Dendritic cell treated with granulocyte-macrophage colony-stimulating factor and Interleukin-4, amounts not matched to agents 40 ng/mL and 50 ng/mL, for 4 days (primary cell): ENCODE measurements around the gene PLA2G7.

Experiments
- H3K27ac Mint-ChIP-seq: one replicate; pipeline ENCODE4 v1.8.0; 2022; ENCODE audit warnings: mild to moderate bottlenecking, mixed read lengths
- H3K27me3 Mint-ChIP-seq: one replicate; pipeline ENCODE4 v1.8.0; 2022; ENCODE audit warnings: mild to moderate bottlenecking, mixed read lengths
- H3K36me3 Mint-ChIP-seq: one replicate; pipeline ENCODE4 v1.8.0; 2022; ENCODE audit warnings: low read depth, mixed read lengths
- H3K4me1 Mint-ChIP-seq: one replicate; pipeline ENCODE4 v1.8.0; 2022; ENCODE audit warnings: low read depth, mixed read lengths
- H3K4me3 Mint-ChIP-seq: one replicate; pipeline ENCODE4 v1.8.0; 2022; ENCODE audit warnings: mild to moderate bottlenecking, moderate library complexity, mixed read lengths
- H3K9me3 Mint-ChIP-seq: one replicate; pipeline ENCODE4 v1.8.0; 2022; ENCODE audit warnings: mixed read lengths
- intact Hi-C: fragments of 100-400 bp; cut with micrococcal nuclease; formaldehyde crosslinking; loops from one replicate; pipeline ENCODE4 v1.15.0; 2022

PLA2G7 gene

DNA sequence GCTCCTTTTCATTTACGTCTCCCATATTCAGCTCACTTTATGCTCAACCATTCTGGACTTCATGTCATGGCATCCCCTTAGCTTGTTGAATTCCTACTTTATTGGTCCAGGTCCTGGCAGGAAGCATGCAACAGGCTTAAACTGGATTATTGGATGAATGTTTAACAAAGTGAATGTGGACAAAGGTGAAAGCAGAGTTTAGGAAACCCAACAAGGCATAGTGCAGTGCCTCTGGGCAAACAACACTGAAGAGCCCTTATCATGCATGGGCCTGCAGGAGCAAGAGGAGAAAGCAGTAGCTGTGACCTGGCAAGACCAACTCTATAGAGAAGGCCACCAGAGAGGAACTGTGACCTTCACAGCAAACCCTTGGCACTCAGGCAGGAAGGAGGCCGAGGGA is 6.3 kb upstream of the PLA2G7 start:
- H3K27me3 Mint-ChIP-seq: peaks cover 3% of the 10 kb centered on the region
- peaks cover 46% of the 10 kb centered on the region for H3K4me1 Mint-ChIP-seq
- peaks cover 18% of the 10 kb centered on the region for H3K9me3 Mint-ChIP-seq
- no peaks in the 10 kb centered on the region for H3K36me3 Mint-ChIP-seq
- H3K27ac Mint-ChIP-seq: no peak overlapping the region
- H3K4me3 Mint-ChIP-seq: no peak overlapping the region
- intact Hi-C loops: no loop called here

DNA sequence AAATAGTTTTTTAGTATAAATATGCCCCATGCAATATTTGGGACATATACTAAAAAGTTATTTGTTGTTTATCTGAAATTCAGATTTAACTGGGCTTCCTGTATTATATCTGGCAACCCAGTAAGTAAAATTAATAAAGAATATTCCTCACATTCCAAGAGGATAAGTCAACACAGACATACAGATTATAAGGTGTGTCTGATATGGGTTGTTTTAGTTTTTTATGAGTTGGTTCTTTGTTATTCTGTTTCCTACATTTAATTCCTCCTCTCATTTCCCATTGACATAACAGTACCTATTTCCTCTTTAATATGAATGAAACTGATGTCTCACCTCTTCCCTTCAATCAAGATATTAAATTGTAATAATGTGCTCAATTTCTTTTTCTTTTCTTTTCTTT is 1.7 kb upstream of the PLA2G7 start:
- Mint-ChIP-seq H3K27me3 (peaks cover 6% of the 10 kb centered on the region), H3K9me3 (no peaks in the 10 kb centered on the region)

DNA sequence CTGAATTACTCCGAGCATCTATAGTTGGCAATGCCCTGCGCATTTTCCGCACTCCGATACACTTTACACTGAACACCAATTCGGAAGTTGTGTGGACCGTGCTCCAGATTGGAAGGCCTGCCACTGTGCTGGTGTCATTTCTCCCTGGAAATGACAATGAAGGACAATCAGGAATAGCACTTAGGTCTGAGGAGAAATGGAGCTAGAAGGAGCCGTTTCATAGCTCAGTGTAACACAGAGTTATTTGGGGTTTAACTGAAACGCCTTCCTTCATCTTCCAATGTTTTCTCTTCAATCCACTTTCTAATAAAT is 501 bp upstream of the PLA2G7 start:
- Mint-ChIP-seq H3K36me3 (peaks cover 12% of the 10 kb centered on the region), H3K4me1 (peaks cover 70% of the 10 kb centered on the region), H3K4me3 (peak overlapping the region; percentile 73), H3K27me3 (peaks cover 6% of the 10 kb centered on the region), H3K27ac (peak overlapping the region; percentile 70), H3K9me3 (no peaks in the 10 kb centered on the region)
- intact Hi-C loops: loop anchor here (2.0 kb wide), 1 partner anchor 37 kb away; no protein-coding TSS in a partner anchor

More for the DNA sequence above, 1.7 kb upstream of the PLA2G7 start:
- Mint-ChIP-seq H3K4me1 (peaks cover 60% of the 10 kb centered on the region), H3K27ac (no peak overlapping the region), H3K4me3 (no peak overlapping the region), H3K36me3 (peaks cover 12% of the 10 kb centered on the region)
- intact Hi-C loops: no loop called here

DNA sequence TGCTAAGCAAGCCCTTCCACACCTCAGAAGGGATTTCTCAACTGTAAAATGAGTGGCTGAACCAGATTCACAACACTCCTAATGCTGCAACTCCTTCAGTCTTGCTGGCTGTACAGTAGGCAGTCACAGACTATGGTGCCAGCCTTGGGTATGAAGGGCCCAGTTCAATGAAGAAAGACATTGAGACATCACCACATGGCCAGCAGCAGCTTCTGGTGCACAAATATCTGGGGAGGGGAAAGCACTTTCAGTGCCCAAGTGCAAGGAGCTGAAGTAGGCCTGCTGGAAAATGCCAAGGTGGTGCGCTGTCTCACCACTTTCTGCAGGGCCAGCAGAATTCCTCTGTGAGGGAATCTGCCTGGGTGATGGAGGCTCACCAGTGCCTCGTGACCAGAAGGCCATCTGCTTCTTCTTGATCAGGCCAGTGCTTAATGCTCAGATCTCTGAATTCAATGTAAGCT is 1.8 kb downstream of the PLA2G7 start:
- no peaks in the 10 kb centered on the region for H3K9me3 Mint-ChIP-seq
- intact Hi-C loops: no loop called here
- H3K36me3 Mint-ChIP-seq: peaks cover 18% of the 10 kb centered on the region
- peak overlapping the region; percentile 70 for H3K27ac Mint-ChIP-seq
- H3K4me1 Mint-ChIP-seq: peaks cover 82% of the 10 kb centered on the region
- H3K27me3 Mint-ChIP-seq: peaks cover 3% of the 10 kb centered on the region
- peak overlapping the region; percentile 24 for H3K4me3 Mint-ChIP-seq

DNA sequence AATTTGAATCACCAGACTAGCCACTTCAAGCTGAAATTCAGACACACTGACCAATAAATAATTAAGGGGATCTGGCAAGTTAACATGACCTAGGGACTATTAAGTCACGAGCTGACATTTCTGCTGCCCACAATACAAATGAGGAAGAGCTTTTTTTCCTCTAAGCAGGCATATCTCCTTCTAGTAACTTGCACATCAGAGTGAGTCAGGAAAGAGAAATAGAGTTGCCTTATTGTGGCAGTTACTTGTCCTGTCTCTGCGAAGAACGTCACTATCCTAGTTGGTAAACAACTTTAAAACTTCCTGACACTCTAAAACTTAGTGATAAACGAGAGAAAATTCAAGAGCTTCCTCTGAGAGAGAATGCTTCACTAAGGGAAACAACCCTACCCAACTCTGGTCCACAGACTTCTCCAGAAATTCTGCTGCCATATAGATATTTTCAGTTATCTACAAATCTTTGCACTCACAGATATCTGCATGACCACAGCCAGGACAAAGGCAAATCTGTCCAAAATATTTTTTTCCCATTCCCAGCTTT is 4.2 kb downstream of the PLA2G7 start:
- Mint-ChIP-seq H3K4me3 (no peak overlapping the region), H3K36me3 (peaks cover 27% of the 10 kb centered on the region), H3K9me3 (no peaks in the 10 kb centered on the region), H3K27me3 (peaks cover 3% of the 10 kb centered on the region), H3K4me1 (peaks cover 73% of the 10 kb centered on the region), H3K27ac (peak overlapping the region; percentile 70)
- intact Hi-C loops: no loop called here

GRCh38 chr6:46729787-46730326 is 5.3 kb downstream of the PLA2G7 start:
- Mint-ChIP-seq H3K9me3 (no peaks in the 10 kb centered on the region), H3K27ac (peak overlapping the region; percentile 70), H3K4me3 (no peak overlapping the region), H3K27me3 (peaks cover 1% of the 10 kb centered on the region), H3K4me1 (peaks cover 69% of the 10 kb centered on the region), H3K36me3 (peaks cover 22% of the 10 kb centered on the region)
- intact Hi-C loops: no loop called here

- H3K36me3 Mint-ChIP-seq: peaks cover 44% of the 10 kb centered on the region
- H3K27ac Mint-ChIP-seq: no peak overlapping the region
- H3K9me3 Mint-ChIP-seq: no peaks in the 10 kb centered on the region
- intact Hi-C loops: no loop called here
- H3K4me3 Mint-ChIP-seq: no peak overlapping the region
- H3K4me1 Mint-ChIP-seq: peaks cover 63% of the 10 kb centered on the region
- H3K27me3 Mint-ChIP-seq: no peaks in the 10 kb centered on the region
Measured at GRCh38 chr6:46720401-46720800, 14.8 kb downstream of the PLA2G7 start.

- H3K27me3 Mint-ChIP-seq: no peaks in the 10 kb centered on the region
- peaks cover 55% of the 10 kb centered on the region for H3K4me1 Mint-ChIP-seq
- no peak overlapping the region for H3K4me3 Mint-ChIP-seq
- H3K27ac Mint-ChIP-seq: no peak overlapping the region
- H3K36me3 Mint-ChIP-seq: peaks cover 47% of the 10 kb centered on the region
- intact Hi-C loops: no loop called here
- H3K9me3 Mint-ChIP-seq: no peaks in the 10 kb centered on the region
Measured at GRCh38 chr6:46719099-46719498, 16.1 kb downstream of the PLA2G7 start.

- Mint-ChIP-seq H3K9me3 (no peaks in the 10 kb centered on the region), H3K36me3 (peaks cover 44% of the 10 kb centered on the region), H3K27ac (no peak overlapping the region), H3K4me3 (no peak overlapping the region), H3K27me3 (no peaks in the 10 kb centered on the region), H3K4me1 (peaks cover 66% of the 10 kb centered on the region)
- intact Hi-C loops: no loop called here
Measured at GRCh38 chr6:46715141-46715540, 20.0 kb downstream of the PLA2G7 start.

DNA sequence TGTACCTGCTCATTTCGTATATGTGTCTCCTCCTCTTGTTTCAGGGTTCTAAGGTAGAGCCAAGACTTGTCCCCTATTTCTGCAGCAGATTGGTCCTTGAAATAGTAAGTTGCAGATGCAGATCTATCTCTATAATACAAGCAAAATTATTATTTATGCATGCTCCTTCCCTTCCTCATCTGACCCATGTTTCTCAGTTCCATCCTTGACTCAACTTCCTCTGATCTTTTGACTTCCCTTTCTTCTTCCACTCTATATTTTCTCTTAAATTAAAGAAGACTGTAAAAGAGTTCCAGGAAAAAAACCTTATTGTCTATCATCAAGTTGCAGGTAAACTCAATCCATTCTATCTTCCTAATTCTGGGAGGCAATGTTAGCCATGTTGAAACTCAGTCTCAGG is 23.7 kb downstream of the PLA2G7 start:
- H3K4me3 Mint-ChIP-seq: no peak overlapping the region
- intact Hi-C loops: no loop called here
- H3K4me1 Mint-ChIP-seq: peaks cover 52% of the 10 kb centered on the region

GRCh38 chr6:46706464-46706863 is 28.7 kb downstream of the PLA2G7 start:
- Mint-ChIP-seq H3K4me3 (no peak overlapping the region), H3K4me1 (peaks cover 31% of the 10 kb centered on the region), H3K27ac (no peak overlapping the region), H3K36me3 (peaks cover 58% of the 10 kb centered on the region), H3K27me3 (peaks cover 2% of the 10 kb centered on the region), H3K9me3 (no peaks in the 10 kb centered on the region)
- intact Hi-C loops: no loop called here

More for the DNA sequence above, 23.7 kb downstream of the PLA2G7 start:
- no peaks in the 10 kb centered on the region for H3K9me3 Mint-ChIP-seq
- peaks cover 54% of the 10 kb centered on the region for H3K36me3 Mint-ChIP-seq
- no peaks in the 10 kb centered on the region for H3K27me3 Mint-ChIP-seq
- no peak overlapping the region for H3K27ac Mint-ChIP-seq

DNA sequence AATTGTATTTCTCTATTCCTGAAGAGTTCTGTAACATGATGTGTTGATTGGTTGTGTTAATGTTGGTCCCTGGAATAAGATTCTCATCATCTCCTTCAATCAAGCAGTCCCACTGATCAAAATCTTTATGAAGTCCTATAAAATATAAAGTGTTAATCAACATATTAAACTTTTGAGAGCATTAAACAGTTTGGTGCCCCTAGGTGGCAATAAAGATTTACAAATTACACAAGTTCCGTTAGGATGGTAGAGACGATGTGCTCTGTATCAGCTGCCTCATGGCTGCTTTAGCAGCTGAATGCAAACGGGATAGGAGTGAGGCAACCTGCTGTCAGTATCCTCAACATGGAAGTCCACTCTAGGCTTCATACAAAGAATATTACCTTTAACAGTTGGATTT is 30.6 kb downstream of the PLA2G7 start:
- peaks cover 2% of the 10 kb centered on the region for H3K27me3 Mint-ChIP-seq
- H3K27ac Mint-ChIP-seq: no peak overlapping the region
- no peaks in the 10 kb centered on the region for H3K9me3 Mint-ChIP-seq
- peaks cover 21% of the 10 kb centered on the region for H3K4me1 Mint-ChIP-seq
- H3K4me3 Mint-ChIP-seq: no peak overlapping the region
- intact Hi-C loops: loop anchor here (1.0 to 5.0 kb wide), 2 partner anchors 77 to 143 kb away; no protein-coding TSS in a partner anchor
- H3K36me3 Mint-ChIP-seq: peaks cover 47% of the 10 kb centered on the region

DNA sequence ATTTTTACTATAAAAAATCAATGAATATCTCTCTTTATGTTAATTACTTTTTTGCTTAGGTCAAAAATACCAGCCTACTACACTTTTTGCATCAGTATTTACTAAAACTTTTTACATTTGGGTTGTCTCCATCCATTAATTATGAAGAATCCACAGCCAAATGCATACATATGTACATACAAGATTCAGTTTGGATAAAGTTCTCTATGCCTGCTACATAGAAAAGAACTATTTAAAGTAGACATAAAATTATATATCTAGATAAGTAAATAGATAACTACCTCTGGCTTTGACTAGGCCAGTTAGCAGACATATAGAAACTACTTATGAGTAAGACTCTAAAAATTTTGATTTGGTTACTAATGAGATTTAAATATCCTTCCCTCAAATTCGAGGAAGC is 35.2 kb downstream of the PLA2G7 start:
- Mint-ChIP-seq H3K27ac (no peak overlapping the region), H3K9me3 (no peaks in the 10 kb centered on the region), H3K36me3 (peaks cover 12% of the 10 kb centered on the region), H3K27me3 (peaks cover 2% of the 10 kb centered on the region), H3K4me1 (no peaks in the 10 kb centered on the region), H3K4me3 (no peak overlapping the region)
- intact Hi-C loops: loop anchor here (5.0 kb wide), 1 partner anchor 147 kb away; no protein-coding TSS in a partner anchor

- Mint-ChIP-seq H3K27ac (no peak overlapping the region), H3K4me1 (no peaks in the 10 kb centered on the region), H3K4me3 (no peak overlapping the region), H3K9me3 (no peaks in the 10 kb centered on the region), H3K36me3 (no peaks in the 10 kb centered on the region), H3K27me3 (peaks cover 2% of the 10 kb centered on the region)
- intact Hi-C loops: no loop called here
Measured at GRCh38 chr6:46690911-46691451, 44.2 kb downstream of the PLA2G7 start.
